GM12874 (cell line): Measurements from ENCODE around the gene NAALADL1.

Experiments used
- CTCF ChIP-seq: IDR thresholded peaks from 2 replicates; pipeline ENCODE4 v1.5.1; 2011; ENCODE audit warnings: low read depth, mild to moderate bottlenecking, control low read depth, low read length, moderate library complexity; ENCODE audit not compliant: insufficient read depth

Gene NAALADL1

GRCh38 chr11:65021003-65021402 lies 37.4 kb downstream of the NAALADL1 start:
- TF ChIP-seq CTCF, result no peak

- no peak for TF ChIP-seq CTCF
Measured at GRCh38 chr11:65019824-65020223, 38.5 kb downstream of the NAALADL1 start.

- TF ChIP-seq CTCF, result no peak
Measured at GRCh38 chr11:65017937-65018336, 40.4 kb downstream of the NAALADL1 start.

- 0 out of 2 replicates have a peak, but pooled peaks have one; percentile 14 for TF ChIP-seq CTCF
Measured at GRCh38 chr11:65016705-65017104, 41.6 kb downstream of the NAALADL1 start.

- no peak for TF ChIP-seq CTCF
Measured at GRCh38 chr11:65014726-65015227, 43.6 kb downstream of the NAALADL1 start.

GRCh38 chr11:65013888-65014725 lies 44.2 kb downstream of the NAALADL1 start, which contains the start of gene ARL2:
ARL2 (plus strand) TSS chr11:65014160; CDS start chr11:65014208, 48 bp downstream.
- peak; percentile 86 for TF ChIP-seq CTCF

GRCh38 chr11:65013130-65013887 lies 45.0 kb downstream of the NAALADL1 start:
- TF ChIP-seq CTCF, result peak; percentile 80
